Endothelial cell of umbilical vein (primary cell): Measurements from ENCODE around the gene CD8A. TPM values are rescaled to one million over a fixed set of nuclear protein-coding genes. Genes with fewer than 3 reads are reported as not detected.

ENCODE experiments used
- BruUV-seq: library from RNA; stranded (reverse); fragments of 400-500 nt; replicated peaks from 2 replicates; lab custom pipeline; 2021; lab: Mats Ljungman, UMichigan
- CTCF ChIA-PET: fragments of 300-600, 350-600 bp; sonication (Branson Sonifier 250); formaldehyde crosslinking; loops from one replicate; lab custom pipeline; 2021; ENCODE audit warnings: antibody characterized with exemption, inconsistent platforms; lab: Charles Lee
- POLR2A ChIA-PET: fragments of 300-600, 350-600 bp; sonication (Branson Sonifier 250); formaldehyde crosslinking; loops from one replicate; lab custom pipeline; 2021; ENCODE audit warnings: antibody characterized with exemption, inconsistent platforms; lab: Charles Lee
- DNase-seq: peaks from one replicate; pipeline ENCODE4 v3.0.0-alpha.2; 2011; ENCODE audit warnings: low read depth, low spot score
- FAIRE-seq: peaks from 2 replicates; lab custom pipeline; 2011; peaks lifted over from hg19 to GRCh38; lab: Jason Lieb, UNC
- H2AFZ ChIP-seq: 2 replicates; pipeline ENCODE4 v1.6.0; 2012; ENCODE audit warnings: low read depth, low read length, control low read depth, inconsistent platforms
- H3K27ac ChIP-seq: 2 replicates; pipeline ENCODE4 v1.5.1; 2011; ENCODE audit warnings: low read depth, mild to moderate bottlenecking, control low read depth, low read length, moderate library complexity; ENCODE audit not compliant: insufficient read depth
- H3K27me3 ChIP-seq, 2 experiments: 2 replicates each; pipeline versions ENCODE4 v1.6.0 to v1.6.1; 2011; ENCODE audit warnings: low read length in 2 of 2, mixed read lengths in 1 of 2; ENCODE audit not compliant: control insufficient read depth in 2 of 2, insufficient read depth in 2 of 2
- H3K36me3 ChIP-seq, 2 experiments: 2 replicates in 1 of 2; 3 replicates in 1 of 2; pipeline ENCODE4 v1.5.1; 2011; ENCODE audit warnings: low read length in 2 of 2, mild to moderate bottlenecking in 1 of 2, moderate library complexity in 1 of 2; ENCODE audit not compliant: control insufficient read depth in 2 of 2, insufficient read depth in 2 of 2; ENCODE audit errors: extremely low read depth in 1 of 2
- H3K4me1 ChIP-seq: 3 replicates; pipeline ENCODE4 v1.5.1; 2011; ENCODE audit warnings: mild to moderate bottlenecking, low read length; ENCODE audit not compliant: control insufficient read depth, insufficient read depth; ENCODE audit errors: extremely low read depth
- H3K4me2 ChIP-seq: 2 replicates; pipeline ENCODE4 v1.6.1; 2011; ENCODE audit warnings: low read length, control low read depth, mixed read lengths; ENCODE audit not compliant: insufficient read depth
- H3K4me3 ChIP-seq, 3 experiments: fragments of 200-600 bp in 1 of 3; sonication (generic), shearing (Covaris generic) in 1 of 3; replicated peaks in 1 of 3; 2 replicates each; pipeline ENCODE4 v1.5.1; 2011 to 2016; ENCODE audit warnings: control low read depth in 3 of 3, low read length in 3 of 3, mild to moderate bottlenecking in 2 of 3, inconsistent platforms in 1 of 3, low read depth in 1 of 3, moderate library complexity in 1 of 3; ENCODE audit not compliant: insufficient read depth in 1 of 3
- H3K79me2 ChIP-seq: 2 replicates; pipeline ENCODE4 v1.6.0; 2012; ENCODE audit warnings: low read length, inconsistent platforms; ENCODE audit not compliant: control insufficient read depth, insufficient read depth
- H3K9ac ChIP-seq: replicated peaks from 2 replicates; pipeline ENCODE3; 2011; ENCODE audit warnings: low read length, control low read depth; ENCODE audit not compliant: insufficient read depth; ENCODE audit errors: extremely low read depth
- H3K9me1 ChIP-seq: replicated peaks from 3 replicates; pipeline ENCODE4 v1.6.0; 2011; ENCODE audit warnings: mild to moderate bottlenecking, low read length; ENCODE audit not compliant: control insufficient read depth, insufficient read depth; ENCODE audit errors: extremely low read depth
- H3K9me3 ChIP-seq: replicated peaks from 2 replicates; pipeline ENCODE4 v1.5.1; 2012; ENCODE audit warnings: low read length, inconsistent platforms; ENCODE audit not compliant: control insufficient read depth, insufficient read depth
- H4K20me1 ChIP-seq: replicated peaks from 2 replicates; pipeline ENCODE3; 2011; ENCODE audit warnings: mild to moderate bottlenecking, low read length; ENCODE audit not compliant: control insufficient read depth, insufficient read depth; ENCODE audit errors: extremely low read depth
- EZH2 ChIP-seq: IDR thresholded peaks from 2 replicates; pipeline ENCODE4 v1.6.1; 2012; ENCODE audit warnings: borderline replicate concordance, low read depth, mild to moderate bottlenecking, moderate library complexity, low read length, inconsistent platforms; ENCODE audit not compliant: severe bottlenecking
- FOS ChIP-seq: IDR thresholded peaks from 2 replicates; pipeline ENCODE4 v1.6.1; 2011; ENCODE audit warnings: mild to moderate bottlenecking, low read length, moderate library complexity, borderline replicate concordance; ENCODE audit not compliant: insufficient read depth
- GATA2 ChIP-seq: IDR thresholded peaks from 2 replicates; pipeline ENCODE4 v1.7.0; 2011; ENCODE audit warnings: low read depth, mild to moderate bottlenecking, moderate library complexity, mixed read lengths, low read length; ENCODE audit not compliant: insufficient read length, insufficient read depth
- JUN ChIP-seq: IDR thresholded peaks from 2 replicates; pipeline ENCODE4 v1.6.1; 2011; ENCODE audit warnings: borderline replicate concordance, low read depth; ENCODE audit not compliant: insufficient read length, insufficient read depth
- MAX ChIP-seq: IDR thresholded peaks from 2 replicates; pipeline ENCODE4 v1.6.1; 2011; ENCODE audit not compliant: insufficient read depth, insufficient read length
- MYC ChIP-seq: IDR thresholded peaks from one replicate; pipeline ENCODE4 v1.6.1; 2011; ENCODE audit warnings: mild to moderate bottlenecking, low read depth, low read length
- POLR2A ChIP-seq: IDR thresholded peaks from 2 replicates; pipeline ENCODE4 v1.6.1; 2012; ENCODE audit warnings: low read depth, mild to moderate bottlenecking, control low read depth, low read length
- POLR2AphosphoS5 ChIP-seq: IDR thresholded peaks from 2 replicates; pipeline ENCODE4 v1.6.1; 2012; ENCODE audit warnings: low read depth, mild to moderate bottlenecking, control low read depth, low read length, moderate library complexity; ENCODE audit not compliant: insufficient read depth
- dilution Hi-C: fragments of 300-500 bp; cut with MboI; formaldehyde crosslinking; loops from one replicate; pipeline ENCODE4 v1.15.0; 2019; ENCODE audit warnings: low sequenced_read_pairs; ENCODE audit not compliant: extremely low pct_ligation_motif_present
- intact Hi-C: fragments of 100-400 bp; cut with micrococcal nuclease; formaldehyde crosslinking; loops from one replicate; pipeline ENCODE4 v1.10.0; 2022
- polyA plus RNA-seq, 4 experiments: library from polyadenylated mRNA; depleted of rRNA in 3 of 4; stranded (reverse) in 3 of 4; unstranded in 1 of 4; fragments of >200 nt; gene quantifications; 2 replicates each; pipeline versions ENCODE4 v1.2.1 to v1.2.3, GENCODE V29; 2011 to 2012; ENCODE audit warnings: missing spikeins in 1 of 4
- total RNA-seq: library from RNA; stranded (reverse); gene quantifications from 2 replicates; pipeline ENCODE4 v1.2.3, GENCODE V29; 2021
- TF ChIP-seq, protein P1 (sequence below), 2 donors: IDR thresholded peaks; 1 replicate in 1 of 2; 2 replicates in 1 of 2; pipeline ENCODE4 v1.5.1; 2011; ENCODE audit warnings: low read length in 2 of 2, mild to moderate bottlenecking in 2 of 2, moderate library complexity in 2 of 2, control low read depth in 1 of 2, inconsistent platforms in 1 of 2, low read depth in 1 of 2; ENCODE audit not compliant: insufficient read depth in 1 of 2; ENCODE audit errors: extremely low read depth in 1 of 2

CD8A gene
- total and polyA plus RNA-seq, 2 donors (not counting 3 experiments of a cell fraction or from before 2014, with no cell fraction given): not detected

DNA sequence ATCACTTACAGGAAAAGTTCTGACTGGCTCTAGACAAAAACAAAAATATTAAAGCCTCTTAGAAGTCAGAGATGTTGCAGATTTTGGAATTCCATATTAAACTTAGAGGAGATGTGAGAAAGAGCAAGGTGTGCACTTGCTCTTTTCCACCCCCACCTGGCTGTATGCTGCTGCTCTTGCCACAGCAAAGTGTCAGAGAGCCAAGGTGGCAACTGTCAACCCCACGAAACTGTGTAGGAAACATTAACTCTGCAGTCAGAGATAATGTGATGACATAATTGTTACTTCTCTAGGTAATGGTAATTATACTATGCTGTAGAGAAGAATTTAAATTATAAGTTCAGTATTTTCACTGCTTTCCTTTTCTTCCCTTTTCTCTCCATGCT lies 25.4 kb downstream of the CD8A start:
- Histone ChIP-seq H3K9ac (no peak overlapping the region), H2AFZ (no peak overlapping the region), H3K4me1 (no peaks in the 10 kb centered on the region), H3K9me1 (no peaks in the 10 kb centered on the region), H3K27ac (no peak overlapping the region), H3K36me3 (peaks cover 0 to 12% of the 10 kb centered on the region in 2 experiments), H3K9me3 (no peaks in the 10 kb centered on the region), H3K27me3 (no peaks in the 10 kb centered on the region), H3K79me2 (no peaks in the 10 kb centered on the region), H4K20me1 (peaks cover 4% of the 10 kb centered on the region), H3K4me3 (no peak overlapping the region), H3K4me2 (no peak overlapping the region)
- DNase-seq (no peak), FAIRE-seq (no peak)
- TF ChIP-seq MYC: no peak
- no peak for TF ChIP-seq GATA2
- TF ChIP-seq POLR2AphosphoS5: no peak
- TF ChIP-seq FOS: no peak
- no peak for TF ChIP-seq EZH2
- TF ChIP-seq, protein P1, sequence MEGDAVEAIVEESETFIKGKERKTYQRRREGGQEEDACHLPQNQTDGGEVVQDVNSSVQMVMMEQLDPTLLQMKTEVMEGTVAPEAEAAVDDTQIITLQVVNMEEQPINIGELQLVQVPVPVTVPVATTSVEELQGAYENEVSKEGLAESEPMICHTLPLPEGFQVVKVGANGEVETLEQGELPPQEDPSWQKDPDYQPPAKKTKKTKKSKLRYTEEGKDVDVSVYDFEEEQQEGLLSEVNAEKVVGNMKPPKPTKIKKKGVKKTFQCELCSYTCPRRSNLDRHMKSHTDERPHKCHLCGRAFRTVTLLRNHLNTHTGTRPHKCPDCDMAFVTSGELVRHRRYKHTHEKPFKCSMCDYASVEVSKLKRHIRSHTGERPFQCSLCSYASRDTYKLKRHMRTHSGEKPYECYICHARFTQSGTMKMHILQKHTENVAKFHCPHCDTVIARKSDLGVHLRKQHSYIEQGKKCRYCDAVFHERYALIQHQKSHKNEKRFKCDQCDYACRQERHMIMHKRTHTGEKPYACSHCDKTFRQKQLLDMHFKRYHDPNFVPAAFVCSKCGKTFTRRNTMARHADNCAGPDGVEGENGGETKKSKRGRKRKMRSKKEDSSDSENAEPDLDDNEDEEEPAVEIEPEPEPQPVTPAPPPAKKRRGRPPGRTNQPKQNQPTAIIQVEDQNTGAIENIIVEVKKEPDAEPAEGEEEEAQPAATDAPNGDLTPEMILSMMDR (IDR thresholded peaks at IDR 0.05; ENCODE audit: extremely low read depth in 1 of 2, insufficient read depth in 1 of 2, low read depth in 1 of 2, low read length in 2 of 2): no peak
- TF ChIP-seq JUN: no peak
- no peak for TF ChIP-seq MAX
- no peak for TF ChIP-seq POLR2A
- ChIA-PET POLR2A (no interaction called here), CTCF (interaction anchor here (0.9 to 1.9 kb wide), 6 partner anchors 12 to 145 kb away, joined by 3 to 17 read pairs (median 4); no protein-coding TSS in a partner anchor)
- dilution Hi-C loops: no loop called here
- intact Hi-C loops: no loop called here
- BruUV-seq: no TSS peak
